A673 (cell line): Measurements from ENCODE around the gene ODAD3.

Experiments
- EZH2 ChIP-seq: fragments of 200-600 bp; sonication (generic); IDR thresholded peaks from 2 replicates; pipeline ENCODE4 v1.6.1; 2017; ENCODE audit warnings: borderline replicate concordance, low read depth, mild to moderate bottlenecking, mixed read lengths, antibody characterized with exemption, low read length; ENCODE audit not compliant: poor library complexity, severe bottlenecking
- TF ChIP-seq, protein P1 (sequence below): fragments of 300-800, 200-600 bp; sonication (generic); conservative IDR thresholded peaks from 2 replicates; pipeline ENCODE4 v1.5.1; 2017; ENCODE audit warnings: low read depth, mild to moderate bottlenecking, antibody characterized with exemption, low read length, moderate library complexity, mixed read lengths

DNA sequence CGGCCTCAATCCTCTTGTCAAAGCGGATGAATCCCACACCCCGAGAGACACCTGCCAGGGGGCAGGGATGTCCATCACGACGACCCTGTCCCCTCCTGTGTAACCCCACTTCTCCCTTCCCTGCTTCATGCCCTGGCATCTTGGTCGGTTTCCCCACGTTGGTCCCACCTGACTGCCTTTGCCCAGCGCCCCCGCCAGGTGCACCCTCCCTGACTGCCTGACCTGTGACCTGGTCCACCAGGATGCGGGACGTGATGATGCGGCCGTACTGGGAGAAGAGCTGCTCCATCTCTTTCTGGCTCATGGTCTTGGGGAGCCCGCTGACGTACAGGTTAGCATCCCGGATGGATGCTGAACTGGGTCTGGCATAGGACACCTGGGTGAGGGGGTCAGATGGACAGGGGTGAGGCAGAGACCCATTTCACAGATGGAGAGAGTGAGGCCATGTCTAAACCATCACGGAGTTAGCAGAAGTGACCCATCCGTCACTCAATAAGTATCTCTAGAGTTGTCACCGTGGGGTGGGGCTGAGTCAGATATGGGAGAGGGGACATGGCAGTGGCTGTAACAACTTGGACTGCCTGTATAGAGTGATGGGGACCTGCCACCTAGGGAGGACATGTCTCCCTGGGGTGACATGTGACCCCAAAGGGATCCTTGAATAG, 23.4 kb upstream of the ODAD3 start:
- no peak for TF ChIP-seq EZH2
- TF ChIP-seq, protein P1, sequence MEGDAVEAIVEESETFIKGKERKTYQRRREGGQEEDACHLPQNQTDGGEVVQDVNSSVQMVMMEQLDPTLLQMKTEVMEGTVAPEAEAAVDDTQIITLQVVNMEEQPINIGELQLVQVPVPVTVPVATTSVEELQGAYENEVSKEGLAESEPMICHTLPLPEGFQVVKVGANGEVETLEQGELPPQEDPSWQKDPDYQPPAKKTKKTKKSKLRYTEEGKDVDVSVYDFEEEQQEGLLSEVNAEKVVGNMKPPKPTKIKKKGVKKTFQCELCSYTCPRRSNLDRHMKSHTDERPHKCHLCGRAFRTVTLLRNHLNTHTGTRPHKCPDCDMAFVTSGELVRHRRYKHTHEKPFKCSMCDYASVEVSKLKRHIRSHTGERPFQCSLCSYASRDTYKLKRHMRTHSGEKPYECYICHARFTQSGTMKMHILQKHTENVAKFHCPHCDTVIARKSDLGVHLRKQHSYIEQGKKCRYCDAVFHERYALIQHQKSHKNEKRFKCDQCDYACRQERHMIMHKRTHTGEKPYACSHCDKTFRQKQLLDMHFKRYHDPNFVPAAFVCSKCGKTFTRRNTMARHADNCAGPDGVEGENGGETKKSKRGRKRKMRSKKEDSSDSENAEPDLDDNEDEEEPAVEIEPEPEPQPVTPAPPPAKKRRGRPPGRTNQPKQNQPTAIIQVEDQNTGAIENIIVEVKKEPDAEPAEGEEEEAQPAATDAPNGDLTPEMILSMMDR = no peak
